Stomach smooth muscle (tissue), 2 donors: ENCODE data around the gene SLC16A1.
"Not testable (repeated sequence)": the region's sequence is repeated elsewhere in the genome, so short reads cannot be mapped to it uniquely, and the experiment has no call there.

Source experiments
- H3K27ac ChIP-seq: one replicate; pipeline ENCODE4 v1.7.0; 2013; ENCODE audit warnings: mild to moderate bottlenecking, low read length, inconsistent platforms
- H3K27me3 ChIP-seq, 2 donors: one replicate each; pipeline ENCODE4 v1.7.0; 2013; ENCODE audit warnings: low read length in 2 of 2; ENCODE audit not compliant: insufficient read depth in 2 of 2, control insufficient read depth in 1 of 2
- H3K36me3 ChIP-seq, 2 donors: one replicate each; pipeline ENCODE4 v1.7.0; 2013; ENCODE audit warnings: low read length in 2 of 2; ENCODE audit not compliant: control insufficient read depth in 2 of 2, insufficient read depth in 2 of 2
- H3K4me1 ChIP-seq: one replicate; pipeline ENCODE4 v1.7.0; 2013; ENCODE audit warnings: low read length; ENCODE audit not compliant: control insufficient read depth, insufficient read depth
- H3K4me3 ChIP-seq, 2 donors: one replicate each; pipeline ENCODE4 v1.7.0; 2013; ENCODE audit warnings: low read length in 2 of 2
- H3K9ac ChIP-seq, 2 donors: one replicate each; pipeline ENCODE4 v1.7.0; 2013; ENCODE audit warnings: low read length in 2 of 2, mild to moderate bottlenecking in 1 of 2
- H3K9me3 ChIP-seq, 2 donors: one replicate each; pipeline ENCODE4 v1.7.0; 2013; ENCODE audit warnings: low read length in 2 of 2; ENCODE audit not compliant: control insufficient read depth in 2 of 2
- donor health status: healthy.
- donor health status: Pancreatic carcinoma.

SLC16A1 gene, protein sequence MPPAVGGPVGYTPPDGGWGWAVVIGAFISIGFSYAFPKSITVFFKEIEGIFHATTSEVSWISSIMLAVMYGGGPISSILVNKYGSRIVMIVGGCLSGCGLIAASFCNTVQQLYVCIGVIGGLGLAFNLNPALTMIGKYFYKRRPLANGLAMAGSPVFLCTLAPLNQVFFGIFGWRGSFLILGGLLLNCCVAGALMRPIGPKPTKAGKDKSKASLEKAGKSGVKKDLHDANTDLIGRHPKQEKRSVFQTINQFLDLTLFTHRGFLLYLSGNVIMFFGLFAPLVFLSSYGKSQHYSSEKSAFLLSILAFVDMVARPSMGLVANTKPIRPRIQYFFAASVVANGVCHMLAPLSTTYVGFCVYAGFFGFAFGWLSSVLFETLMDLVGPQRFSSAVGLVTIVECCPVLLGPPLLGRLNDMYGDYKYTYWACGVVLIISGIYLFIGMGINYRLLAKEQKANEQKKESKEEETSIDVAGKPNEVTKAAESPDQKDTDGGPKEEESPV

GRCh38 chr1:112955773-112956543, at the start of gene SLC16A1:
SLC16A1 (minus strand) TSS chr1:112956196; CDS start chr1:112929308, 26,888 bp downstream.
- Histone ChIP-seq H3K4me3 (peak within 1 kb of the TSS; percentile 91 to 93), H3K27me3 (no peaks in the 10 kb centered on the region), H3K4me1 (peaks cover 13% of the 10 kb centered on the region), H3K36me3 (no peaks in the 10 kb centered on the region), H3K9me3 (no peaks in the 10 kb centered on the region), H3K9ac (peak within 1 kb of the TSS; percentile 84 to 92), H3K27ac (peak within 1 kb of the TSS; percentile 88)

- Histone ChIP-seq H3K9me3 (no peaks in the 10 kb centered on the region), H3K27ac (no peak overlapping the region), H3K27me3 (no peaks in the 10 kb centered on the region), H3K36me3 (peaks cover 4 to 8% of the 10 kb centered on the region in 2 donors), H3K4me1 (peaks cover 9% of the 10 kb centered on the region), H3K9ac (no peak overlapping the region), H3K4me3 (no peak overlapping the region)
These were observed 48.0 kb upstream of the SLC16A1 start for GRCh38 chr1:113003751-113004690.

DNA sequence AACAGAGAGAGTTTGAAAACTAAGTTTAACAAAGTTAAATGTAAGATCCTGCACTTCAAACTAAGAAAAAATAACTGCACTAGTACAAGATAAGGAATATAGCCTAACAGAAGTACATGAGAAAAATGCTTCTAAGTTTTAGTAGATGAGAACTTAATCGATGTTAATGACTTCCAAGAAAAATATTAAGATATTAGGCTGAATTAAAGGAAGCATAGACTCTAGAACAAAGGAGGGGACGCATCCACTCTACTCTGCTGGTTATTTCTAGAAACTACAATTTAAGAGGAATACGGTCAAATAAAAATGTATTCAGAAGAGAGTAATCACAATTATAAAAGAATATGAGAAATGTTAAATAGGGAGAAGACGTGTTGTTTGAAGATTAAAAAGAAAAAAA, 46.3 kb upstream of the SLC16A1 start:
- peaks cover 0 to 2% of the 10 kb centered on the region in 2 donors for H3K36me3 ChIP-seq
- no peaks in the 10 kb centered on the region for H3K27me3 ChIP-seq
- H3K27ac ChIP-seq, result no peak overlapping the region
- H3K4me3 ChIP-seq, result no peak overlapping the region
- no peak overlapping the region for H3K9ac ChIP-seq
- H3K4me1 ChIP-seq, result peaks cover 26% of the 10 kb centered on the region
- no peaks in the 10 kb centered on the region for H3K9me3 ChIP-seq

DNA sequence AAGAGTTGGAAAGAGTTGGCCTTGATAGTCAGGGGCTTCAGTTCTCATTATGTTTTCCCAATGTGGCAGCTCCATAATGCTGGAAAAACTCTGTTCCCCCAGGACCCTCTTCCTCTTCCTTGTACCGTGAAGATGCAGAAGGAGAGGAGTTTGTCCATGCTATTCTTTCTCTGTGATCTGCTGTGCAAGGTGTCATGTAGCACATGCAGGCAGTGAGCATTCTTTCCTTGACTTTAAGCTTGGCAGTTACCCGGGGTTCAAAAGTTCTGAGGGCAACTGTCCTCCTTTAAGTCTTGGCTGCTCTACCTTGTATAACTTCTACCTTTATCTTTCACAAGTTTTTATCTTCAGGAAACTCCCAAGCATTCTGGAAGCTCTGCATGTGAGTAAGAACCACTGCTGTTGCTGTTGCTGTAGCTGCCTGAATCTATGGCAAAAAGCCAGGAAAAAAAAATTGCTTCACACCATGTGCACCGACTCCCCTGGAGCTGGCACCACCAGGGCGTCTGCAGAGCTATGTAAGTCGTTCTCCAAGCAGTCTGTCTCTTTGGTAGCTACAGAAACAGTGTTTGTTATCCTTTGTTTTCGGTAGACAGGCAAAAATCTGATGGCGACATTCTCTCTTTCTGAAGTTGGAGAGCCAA, 42.7 kb upstream of the SLC16A1 start:
- Histone ChIP-seq H3K36me3 (no peaks in the 10 kb centered on the region), H3K4me1 (peaks cover 42% of the 10 kb centered on the region), H3K27me3 (no peaks in the 10 kb centered on the region), H3K9ac (peak overlapping the region; percentile 20 to 58), H3K4me3 (peak overlapping the region in 1 of 2 donors; percentile 49), H3K27ac (peak overlapping the region; percentile 96), H3K9me3 (no peaks in the 10 kb centered on the region)

DNA sequence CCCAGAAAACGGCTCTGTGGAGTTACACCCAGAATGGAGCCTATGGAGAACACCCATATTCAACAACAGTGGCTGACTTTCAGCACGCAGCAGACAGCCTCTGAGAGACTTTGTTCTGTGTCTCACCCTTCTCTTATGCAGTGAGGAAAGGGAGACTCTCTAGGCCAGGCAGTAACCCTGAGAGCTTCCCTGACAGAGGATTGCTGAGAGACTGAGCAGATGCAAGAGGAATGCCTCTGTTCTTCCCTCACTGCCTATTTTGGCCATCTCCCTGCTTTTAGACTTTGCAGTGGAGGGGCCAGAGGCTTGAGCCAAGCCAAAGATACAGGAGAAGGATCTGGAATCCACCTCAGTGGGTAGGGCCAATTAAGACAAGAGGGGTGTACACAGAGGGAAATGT, 41.8 kb upstream of the SLC16A1 start:
- Histone ChIP-seq H3K9ac (peak overlapping the region; percentile 50 to 55), H3K27me3 (no peaks in the 10 kb centered on the region), H3K4me3 (peak overlapping the region in 1 of 2 donors; percentile 49), H3K4me1 (peaks cover 42% of the 10 kb centered on the region), H3K9me3 (no peaks in the 10 kb centered on the region), H3K36me3 (no peaks in the 10 kb centered on the region), H3K27ac (peak overlapping the region; percentile 96)

- no peaks in the 10 kb centered on the region for H3K27me3 ChIP-seq
- H3K4me1 ChIP-seq, result peaks cover 42% of the 10 kb centered on the region
- H3K9me3 ChIP-seq, result no peaks in the 10 kb centered on the region
- H3K4me3 ChIP-seq, result no peak overlapping the region
- H3K36me3 ChIP-seq, result no peaks in the 10 kb centered on the region
- H3K27ac ChIP-seq, result peak overlapping the region; percentile 96
- no peak overlapping the region for H3K9ac ChIP-seq
These were observed 39.9 kb upstream of the SLC16A1 start for GRCh38 chr1:112995890-112996289.

- H3K9ac ChIP-seq, H3K36me3 ChIP-seq, H3K4me3 ChIP-seq, H3K9me3 ChIP-seq, H3K27me3 ChIP-seq: not testable (repeated sequence)
- H3K4me1 ChIP-seq, result peaks cover 42% of the 10 kb centered on the region
- H3K27ac ChIP-seq, result peak overlapping the region; percentile 96
These were observed 39.0 kb upstream of the SLC16A1 start for GRCh38 chr1:112995021-112995420.

GRCh38 chr1:112992780-112993179, 36.8 kb upstream of the SLC16A1 start:
- H3K4me3 ChIP-seq, result no peak overlapping the region
- H3K4me1 ChIP-seq, result peaks cover 21% of the 10 kb centered on the region
- H3K9ac ChIP-seq, result no peak overlapping the region
- no peaks in the 10 kb centered on the region for H3K27me3 ChIP-seq
- no peaks in the 10 kb centered on the region for H3K9me3 ChIP-seq
- H3K27ac ChIP-seq, result peak overlapping the region; percentile 37
- H3K36me3 ChIP-seq, result no peaks in the 10 kb centered on the region

DNA sequence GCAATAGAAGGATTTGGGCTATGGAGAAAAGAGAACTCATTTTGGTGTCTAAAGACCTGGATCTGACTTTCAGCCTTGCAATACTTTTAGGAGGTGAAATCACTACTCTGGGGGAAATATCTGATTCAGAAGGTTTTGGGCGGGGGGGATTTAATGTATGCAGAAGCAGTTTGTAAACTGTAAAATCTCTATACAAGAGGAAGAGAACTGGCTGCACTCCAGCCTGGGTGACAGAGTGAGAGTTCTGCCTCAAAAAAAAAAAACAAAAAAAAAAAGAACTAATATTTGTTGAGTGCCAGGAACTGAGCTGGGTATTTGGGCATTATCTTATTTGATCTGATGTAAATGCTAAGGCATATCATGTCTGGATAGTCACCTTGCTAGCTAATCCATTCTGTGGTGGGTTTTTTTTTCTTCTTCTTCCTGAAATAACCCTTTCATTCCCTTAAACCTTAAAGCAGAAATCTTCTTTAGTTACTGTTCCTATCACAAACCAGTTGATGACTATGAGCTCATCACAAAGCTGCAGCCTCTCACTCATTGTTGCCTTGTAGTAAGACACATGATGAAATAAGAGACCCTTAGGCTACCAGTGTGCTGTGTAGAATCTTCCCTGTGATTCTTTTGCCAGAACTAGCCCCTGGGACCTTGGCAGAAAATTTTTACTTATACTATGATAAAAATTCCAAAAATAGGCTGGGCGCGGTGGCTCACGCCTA, 35.6 kb upstream of the SLC16A1 start:
- Histone ChIP-seq H3K9ac (no peak overlapping the region), H3K27ac (no peak overlapping the region), H3K27me3 (no peaks in the 10 kb centered on the region), H3K4me3 (no peak overlapping the region), H3K4me1 (peaks cover 15% of the 10 kb centered on the region), H3K9me3 (no peaks in the 10 kb centered on the region), H3K36me3 (no peaks in the 10 kb centered on the region)
